Activated naive CD4-positive, alpha-beta T cell (primary cell): ENCODE results near the gene FCHO1.
"Not testable (repeated sequence)": the region's sequence is repeated elsewhere in the genome, so short reads cannot be mapped to it uniquely, and the experiment has no call there.

Experiments used
- DNase-seq, 4 experiments: peaks; one replicate each; lab custom pipeline; 2025; lab: John Stamatoyannopoulos, UW

FCHO1 gene

GRCh38 chr19:17762505-17763229 lies 11.4 kb downstream of the FCHO1 start:
- DNase-seq: no peak

DNA sequence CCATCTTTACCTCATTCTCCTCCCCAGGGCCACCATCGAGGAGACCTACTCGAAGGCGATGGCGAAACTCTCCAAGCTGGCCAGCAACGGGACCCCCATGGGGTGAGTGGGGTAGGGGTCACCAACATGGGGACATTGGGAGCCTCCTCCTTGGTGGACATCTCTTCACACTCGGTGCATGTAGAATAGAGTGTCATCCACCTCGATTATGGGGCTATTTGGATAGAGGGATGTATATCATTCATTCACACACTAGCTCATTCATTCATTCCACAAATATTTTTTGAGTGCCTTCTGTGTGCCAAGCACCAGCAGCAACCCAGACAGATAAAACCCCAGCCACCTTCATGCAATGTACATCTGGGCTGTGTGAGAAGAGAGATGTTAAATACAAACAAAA lies 13.1 kb downstream of the FCHO1 start:
- DNase-seq: no peak

DNA sequence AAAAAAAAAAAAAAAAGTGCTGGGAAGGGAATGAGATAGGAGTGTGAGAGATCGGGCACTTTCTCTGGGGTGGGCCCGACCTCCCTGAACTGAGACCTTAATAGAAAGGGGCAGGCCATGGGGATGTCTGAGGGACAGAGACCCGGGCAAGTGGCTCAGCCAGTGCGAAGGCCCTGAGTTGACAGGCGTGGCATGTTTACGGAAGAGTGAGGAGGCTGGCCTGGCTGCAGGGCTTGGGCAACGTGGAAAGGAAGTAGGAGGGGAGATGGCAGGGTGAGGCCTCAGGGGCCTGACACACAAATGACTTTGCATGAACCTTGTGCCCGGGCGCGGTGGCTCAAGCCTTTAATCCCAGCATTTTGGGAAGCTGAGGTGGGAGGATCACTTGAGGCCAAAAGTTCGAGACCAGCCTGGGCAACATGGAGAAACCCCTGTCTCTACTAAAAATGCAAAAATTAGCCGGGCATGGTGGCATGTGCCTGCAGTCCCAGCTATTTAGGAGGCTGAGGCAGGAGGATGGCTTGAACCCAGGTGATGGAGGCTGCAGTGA lies 13.9 kb downstream of the FCHO1 start:
- DNase-seq: no peak

DNA sequence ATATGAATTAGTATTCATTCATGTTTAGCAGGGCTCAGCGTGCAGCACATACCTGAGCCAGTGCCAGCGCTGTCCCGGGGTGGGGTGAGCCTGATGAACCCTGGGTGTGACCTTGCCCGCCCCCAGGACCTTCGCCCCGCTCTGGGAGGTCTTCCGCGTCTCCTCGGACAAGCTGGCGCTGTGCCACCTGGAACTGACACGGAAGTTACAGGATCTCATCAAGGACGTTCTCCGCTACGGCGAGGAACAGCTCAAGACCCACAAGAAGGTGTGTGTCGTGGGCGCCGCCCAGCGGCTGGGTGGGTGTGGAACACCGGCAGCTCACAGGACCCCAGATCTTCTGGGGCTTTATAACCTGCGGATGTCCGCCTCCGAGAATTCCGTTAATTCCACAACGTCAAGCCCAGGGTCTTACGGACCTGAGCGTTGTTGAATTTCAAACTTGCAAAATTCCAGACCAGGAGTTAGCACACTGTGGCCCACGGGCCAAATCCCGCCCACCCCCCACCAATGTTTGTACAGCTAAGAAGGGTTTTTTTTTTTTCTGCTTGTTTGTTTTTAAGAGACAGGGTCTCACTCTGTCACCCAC lies 15.4 kb downstream of the FCHO1 start:
- peak in 1 of 4 experiments; percentile 41 for DNase-seq

- no peak for DNase-seq
Measured at GRCh38 chr19:17767559-17767958, 16.3 kb downstream of the FCHO1 start.

GRCh38 chr19:17770613-17771012 lies 19.3 kb downstream of the FCHO1 start:
- DNase-seq: no peak

DNA sequence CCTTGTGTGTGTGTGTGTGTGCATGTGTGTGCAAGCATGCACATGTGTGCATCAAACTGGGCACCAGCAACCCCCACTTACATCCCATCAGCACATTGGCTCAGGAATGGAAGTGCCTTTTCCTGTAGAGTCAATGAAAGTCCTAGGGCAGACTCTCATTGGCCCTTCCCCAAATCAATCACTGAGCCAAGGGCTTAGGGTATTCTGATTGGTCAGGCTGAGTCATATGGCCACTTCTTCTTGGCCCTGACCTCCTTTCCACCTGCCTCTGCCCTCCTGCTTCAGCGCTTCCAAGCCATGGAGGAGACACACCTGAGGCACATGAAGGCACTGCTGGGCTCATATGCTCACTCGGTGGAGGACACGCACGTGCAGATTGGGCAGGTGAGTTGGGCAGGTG lies 20.9 kb downstream of the FCHO1 start:
- no peak for DNase-seq

DNA sequence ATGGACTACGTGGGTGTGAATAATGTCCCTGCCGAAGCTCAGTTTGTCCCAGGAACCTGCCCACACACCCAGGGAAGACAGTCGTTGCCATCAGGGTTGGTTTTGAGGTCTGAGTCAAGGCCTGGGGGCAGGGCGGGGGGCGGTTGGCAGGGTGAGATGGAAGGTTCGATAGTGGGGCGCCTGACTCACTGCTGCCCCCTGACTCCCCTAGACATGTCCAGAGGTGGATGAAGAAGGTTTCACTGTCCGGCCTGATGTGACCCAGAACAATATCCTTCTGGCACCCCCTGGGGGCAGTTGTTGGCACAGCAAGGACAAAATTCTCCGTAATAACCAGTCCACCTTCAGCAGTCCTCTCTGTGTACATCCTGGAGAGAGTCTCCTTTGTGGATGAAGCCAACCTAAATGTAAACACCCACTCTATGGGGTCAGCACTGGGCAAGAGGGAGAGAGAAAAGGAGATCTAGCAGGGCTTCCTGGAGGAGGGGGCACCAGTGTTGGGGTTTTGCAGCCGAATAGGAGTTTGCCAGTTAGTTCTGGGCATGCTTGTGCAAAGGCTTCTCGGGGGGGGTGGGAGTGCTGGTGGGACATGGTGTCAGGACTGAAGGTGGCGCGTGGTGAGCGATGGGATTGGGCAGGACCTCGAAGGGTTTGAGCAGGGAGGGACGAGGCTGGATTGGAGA lies 24.1 kb downstream of the FCHO1 start:
- DNase-seq: peak in 1 of 4 experiments; percentile 21

GRCh38 chr19:17775991-17776803 lies 24.9 kb downstream of the FCHO1 start:
- no peak for DNase-seq

DNA sequence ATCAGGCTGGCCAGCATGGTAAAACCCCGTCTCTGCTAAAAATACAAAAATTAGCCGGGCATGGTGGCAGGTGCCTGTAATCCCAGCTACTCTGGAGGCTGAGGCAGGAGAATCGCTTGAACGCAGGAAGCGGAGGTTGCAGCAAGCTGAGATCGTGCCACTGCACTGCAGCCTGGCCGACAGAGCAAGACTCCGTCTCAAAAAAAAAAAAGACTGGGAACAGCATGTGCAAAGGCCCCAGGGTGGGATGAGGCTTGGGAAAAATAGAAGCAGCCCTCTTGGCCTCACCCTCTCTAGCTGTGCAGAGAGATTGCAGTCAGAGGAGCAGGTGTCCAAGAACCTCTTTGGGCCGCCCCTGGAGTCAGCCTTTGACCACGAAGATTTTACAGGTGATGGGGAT lies 26.6 kb downstream of the FCHO1 start:
- not testable (repeated sequence) for DNase-seq

GRCh38 chr19:17778251-17778967 lies 27.1 kb downstream of the FCHO1 start:
- peak in 1 of 4 experiments; percentile 23 for DNase-seq

DNA sequence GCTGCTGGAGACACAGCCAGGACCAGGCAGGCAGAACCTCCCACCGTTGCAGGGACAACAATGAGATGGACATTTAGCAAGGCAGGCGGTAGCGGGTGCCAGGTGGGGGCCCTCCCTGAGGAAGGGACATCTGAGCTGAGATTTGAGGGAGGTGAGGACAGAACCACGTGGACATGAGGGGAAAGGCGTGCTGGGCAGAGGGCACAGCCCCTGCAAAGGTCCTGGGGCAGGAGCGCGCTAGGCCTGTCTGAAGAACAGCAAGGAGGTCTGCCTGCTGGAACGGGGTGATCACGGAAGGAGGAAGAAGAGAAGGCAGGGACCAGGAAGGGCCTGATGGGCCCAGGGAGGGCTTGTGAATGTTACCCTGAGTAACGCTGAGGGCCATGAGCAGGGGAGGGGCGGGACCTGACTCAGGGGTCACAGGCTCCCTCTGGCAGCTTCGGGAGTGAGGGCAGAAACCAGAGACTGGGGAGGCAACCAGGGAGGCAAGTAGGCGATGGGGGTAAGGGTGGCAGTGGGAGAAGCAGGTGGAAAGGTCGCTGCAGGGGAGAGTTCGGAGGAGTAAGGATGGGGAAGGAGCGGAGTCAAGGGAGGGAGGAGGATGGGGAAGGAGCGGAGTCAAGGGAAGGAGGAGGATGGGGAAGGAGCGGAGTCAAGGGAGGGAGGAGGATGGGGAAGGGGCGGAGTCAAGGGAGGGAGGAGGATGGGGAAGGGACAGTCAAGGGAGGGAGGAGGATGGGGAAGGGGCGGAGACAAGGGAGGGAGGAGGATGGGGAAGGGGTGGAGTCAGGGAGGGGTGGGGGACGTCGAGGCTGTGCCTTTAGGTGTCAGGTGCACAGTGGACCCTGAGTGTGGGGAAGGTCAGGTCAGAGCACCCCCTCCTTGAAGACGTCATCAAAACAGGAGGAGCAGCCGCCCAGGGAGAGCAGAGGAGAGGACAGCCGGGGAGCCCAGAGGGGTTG lies 28.0 kb downstream of the FCHO1 start:
- DNase-seq: no peak

- no peak for DNase-seq
Measured at GRCh38 chr19:17780781-17781180, 29.5 kb downstream of the FCHO1 start.

DNA sequence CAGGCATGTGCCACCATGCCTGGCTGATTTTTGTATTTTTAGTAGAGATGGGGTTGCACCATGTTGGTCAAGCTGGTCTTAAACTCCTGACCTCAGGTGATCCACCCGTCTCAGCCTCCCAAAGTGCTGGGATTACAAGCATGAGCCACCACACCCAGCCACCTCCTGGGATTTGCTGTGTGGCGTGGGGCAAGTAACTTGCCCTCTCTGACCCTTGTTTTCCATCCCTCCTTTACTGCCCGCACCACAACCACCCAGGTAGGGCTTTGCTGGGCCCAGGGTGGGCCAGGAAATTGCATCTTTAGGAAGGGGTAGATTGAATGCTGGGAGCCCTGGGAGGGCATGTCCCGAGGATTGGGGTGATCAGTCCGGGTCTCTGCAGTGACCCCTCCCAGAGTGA lies 32.4 kb downstream of the FCHO1 start:
- DNase-seq: not testable (repeated sequence)

DNA sequence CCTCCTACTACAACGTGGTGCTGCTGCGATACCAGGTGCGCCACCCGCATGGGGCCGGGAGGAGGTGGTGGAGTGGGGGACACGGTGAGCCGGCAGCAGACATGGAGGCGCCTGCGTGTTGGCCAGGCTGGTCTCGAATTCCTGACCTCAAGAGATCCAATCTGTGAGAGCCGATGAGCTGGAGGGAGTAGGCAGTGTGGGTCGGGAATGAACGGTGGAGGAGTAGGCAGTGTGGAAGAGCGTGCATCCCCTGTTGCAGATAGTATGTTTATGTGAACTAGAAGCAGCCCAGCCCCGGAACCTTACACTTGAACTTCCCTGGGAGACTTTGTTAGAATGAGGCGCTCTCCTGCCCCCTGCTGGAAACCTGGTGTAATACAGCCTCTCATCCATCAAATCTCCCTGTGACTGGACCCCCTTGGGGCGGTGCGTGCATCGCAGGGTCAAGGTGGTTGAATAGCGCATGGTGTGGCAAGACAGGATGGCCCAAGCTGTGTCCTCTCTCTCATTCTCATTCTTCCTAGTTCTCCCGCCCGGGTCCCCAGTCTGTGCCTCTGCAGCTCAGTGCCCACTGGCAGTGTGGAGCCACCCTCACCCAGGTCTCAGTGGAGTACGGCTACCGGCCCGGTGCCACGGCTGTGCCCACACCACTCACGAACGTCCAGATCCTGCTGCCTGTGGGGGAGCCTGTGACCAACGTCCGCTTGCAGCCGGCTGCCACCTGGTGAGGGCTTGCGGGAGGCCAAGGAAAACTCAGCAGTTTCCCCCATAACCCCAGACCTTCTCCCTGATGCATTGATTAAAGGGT lies 33.1 kb downstream of the FCHO1 start:
- peak; percentile 37 to 69 (median 48) for DNase-seq

- no peak for DNase-seq
Measured at GRCh38 chr19:17787274-17787913, 36.1 kb downstream of the FCHO1 start.

DNA sequence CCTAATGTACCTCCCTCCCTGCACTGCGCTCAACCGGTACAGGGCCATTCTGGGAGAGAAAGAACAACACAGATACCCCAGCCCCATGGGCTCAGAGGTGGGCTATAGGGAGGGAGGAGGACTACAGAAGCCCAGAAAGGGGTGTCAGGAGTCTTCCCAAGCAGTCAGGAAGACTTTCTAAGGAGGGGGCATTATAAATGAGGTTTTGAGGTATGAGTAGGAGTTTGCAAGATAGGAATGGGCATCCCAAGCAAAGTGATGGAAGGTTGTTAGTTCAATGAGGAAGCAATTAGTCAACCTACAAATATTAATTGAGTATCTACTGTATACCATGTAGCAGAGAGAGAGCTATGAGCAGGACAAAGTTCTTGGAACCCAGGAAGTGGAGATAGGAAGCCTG lies 37.4 kb downstream of the FCHO1 start:
- no peak for DNase-seq

DNA sequence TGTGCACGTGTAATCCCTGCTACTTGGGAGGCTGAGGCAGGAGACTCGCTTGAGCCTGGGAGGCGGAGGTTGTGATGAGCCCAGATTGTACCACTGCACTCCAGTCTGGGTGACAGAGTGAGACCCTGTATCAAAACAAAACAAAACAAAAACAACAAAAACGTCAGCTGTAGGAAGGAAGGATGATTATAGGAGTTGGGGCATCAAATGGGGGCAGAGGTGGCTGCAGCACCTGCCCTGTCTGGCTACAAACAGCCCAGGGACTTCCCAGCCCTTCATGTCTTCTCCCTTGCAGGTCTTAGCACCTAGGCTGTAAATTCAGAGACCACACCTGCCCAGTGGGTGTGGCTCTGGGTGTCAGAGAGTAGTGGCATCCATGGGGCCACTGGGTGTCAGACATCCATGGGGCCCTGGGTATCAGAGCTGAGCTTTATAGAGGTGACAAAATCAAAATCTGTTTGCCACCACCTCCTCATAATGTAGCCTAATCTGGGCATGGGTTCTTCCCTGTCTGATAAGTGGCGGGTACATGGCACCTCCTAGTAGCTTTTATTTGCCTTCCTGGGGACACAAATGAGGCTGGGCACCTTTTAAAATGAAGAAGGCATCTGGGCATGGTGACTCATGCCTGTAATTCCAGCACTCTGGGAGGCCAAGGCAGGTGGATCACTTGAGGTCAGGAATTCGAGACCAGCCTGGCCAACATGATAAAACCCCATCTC lies 38.9 kb downstream of the FCHO1 start:
- no peak for DNase-seq
